H1 (cell line): ENCODE measurements around the gene UIMC1. TPM values are rescaled to one million over a fixed set of nuclear protein-coding genes. Genes with fewer than 3 reads are reported as not detected.

Source experiments
- CTCF ChIA-PET: fragments of 300-600 bp; sonication (Branson Sonifier 250); formaldehyde crosslinking; loops from one replicate; lab custom pipeline; 2021; ENCODE audit not compliant: partially characterized antibody; lab: Charles Lee
- POLR2A ChIA-PET: fragments of 300-600 bp; sonication (Branson Sonifier 250); formaldehyde crosslinking; loops from one replicate; lab custom pipeline; 2021; ENCODE audit warnings: inconsistent platforms; ENCODE audit not compliant: partially characterized antibody; lab: Charles Lee
- DNase-seq, 2 experiments: peaks; one replicate each; pipeline versions ENCODE4 v3.0.0 to v3.0.0-alpha.2; 2010 to 2022; ENCODE audit warnings: low spot score in 2 of 2, low read depth in 1 of 2, mixed read lengths in 1 of 2
- FAIRE-seq: peaks from 2 replicates; lab custom pipeline; 2011; peaks lifted over from hg19 to GRCh38; lab: Jason Lieb, UNC
- H2AFZ ChIP-seq: 2 replicates; pipeline ENCODE4 v1.8.1; 2012; ENCODE audit warnings: low read length, inconsistent platforms
- H2AK5ac ChIP-seq: 2 replicates; pipeline ENCODE4 v1.6.1; 2013; ENCODE audit warnings: low read depth, low read length
- H2BK120ac ChIP-seq: replicated peaks from 2 replicates; pipeline ENCODE3; 2013; ENCODE audit warnings: low read depth, low read length, inconsistent platforms
- H2BK12ac ChIP-seq: 2 replicates; pipeline ENCODE4 v1.6.1; 2013; ENCODE audit warnings: low read depth, low read length
- H2BK15ac ChIP-seq: 2 replicates; pipeline ENCODE4 v1.6.1; 2013; ENCODE audit warnings: low read length
- H2BK20ac ChIP-seq: 2 replicates; pipeline ENCODE4 v1.6.1; 2013; ENCODE audit warnings: low read length
- H2BK5ac ChIP-seq: 2 replicates; pipeline ENCODE4 v1.6.1; 2013; ENCODE audit warnings: low read depth, low read length
- H3K14ac ChIP-seq: 2 replicates; pipeline ENCODE4 v1.6.1; 2013; ENCODE audit warnings: inconsistent platforms; ENCODE audit not compliant: insufficient read length
- H3K18ac ChIP-seq: 2 replicates; pipeline ENCODE4 v1.6.1; 2013; ENCODE audit warnings: low read length; ENCODE audit errors: extremely low read depth
- H3K23ac ChIP-seq: 2 replicates; pipeline ENCODE4 v1.6.1; 2013; ENCODE audit warnings: inconsistent platforms; ENCODE audit not compliant: insufficient read length
- H3K23me2 ChIP-seq: 2 replicates; pipeline ENCODE4 v1.6.1; 2013; ENCODE audit warnings: low read depth, low read length
- H3K27ac ChIP-seq: 2 replicates; pipeline ENCODE4 v1.6.1; 2011; ENCODE audit warnings: low read depth, low read length, inconsistent platforms
- H3K27me3 ChIP-seq, 4 experiments: replicated peaks in 1 of 4; 1 replicate in 1 of 4; 2 replicates in 3 of 4; pipeline versions ENCODE4 v1.6.1 to v1.8.1; 2011 to 2013; ENCODE audit warnings: low read length in 3 of 4, mild to moderate bottlenecking in 3 of 4, inconsistent platforms in 2 of 4, mixed read lengths in 2 of 4, moderate library complexity in 1 of 4; ENCODE audit not compliant: control insufficient read depth in 3 of 4, insufficient read depth in 3 of 4; ENCODE audit errors: extremely low read depth in 1 of 4
- H3K36me3 ChIP-seq, 4 experiments: 2 replicates each; pipeline versions ENCODE4 v1.6.1 to v1.8.1; 2011 to 2013; ENCODE audit warnings: mild to moderate bottlenecking in 4 of 4, low read length in 3 of 4, moderate library complexity in 2 of 4, control low read depth in 1 of 4, inconsistent platforms in 1 of 4; ENCODE audit not compliant: insufficient read depth in 4 of 4, control insufficient read depth in 2 of 4
- H3K4ac ChIP-seq: replicated peaks from 2 replicates; pipeline ENCODE3; 2013; ENCODE audit warnings: low read length, low read depth, mixed read lengths, inconsistent platforms; ENCODE audit not compliant: insufficient read length
- H3K4me1 ChIP-seq, 4 experiments: replicated peaks in 1 of 4; 1 replicate in 1 of 4; 2 replicates in 3 of 4; pipeline versions ENCODE4 v1.6.1 to v1.8.1; 2011 to 2013; ENCODE audit warnings: low read length in 3 of 4, inconsistent platforms in 2 of 4, mixed read lengths in 1 of 4; ENCODE audit not compliant: insufficient read depth in 4 of 4, control insufficient read depth in 3 of 4
- H3K4me2 ChIP-seq, 2 experiments: 2 replicates each; pipeline versions ENCODE4 v1.6.1 to v1.8.1; 2011 to 2013; ENCODE audit warnings: low read depth in 2 of 2, low read length in 2 of 2, control low read depth in 1 of 2, inconsistent platforms in 1 of 2, mild to moderate bottlenecking in 1 of 2; ENCODE audit not compliant: insufficient read depth in 1 of 2
- H3K4me3 ChIP-seq, 4 experiments: fragments of 200-600, 300-600 bp in 1 of 4; sonication (generic), shearing (Covaris generic), sonication (Bioruptor Twin) in 1 of 4; 2 replicates each; pipeline versions ENCODE4 v1.5.1 to v1.8.1; 2011 to 2016; ENCODE audit warnings: low read length in 4 of 4, low read depth in 3 of 4, control low read depth in 2 of 4, inconsistent platforms in 2 of 4, mild to moderate bottlenecking in 2 of 4, mixed read lengths in 1 of 4, moderate library complexity in 1 of 4; ENCODE audit not compliant: insufficient read depth in 2 of 4; ENCODE audit errors: extremely low read depth in 1 of 4
- H3K56ac ChIP-seq: replicated peaks from 2 replicates; pipeline ENCODE3; 2013; ENCODE audit warnings: low read depth, mild to moderate bottlenecking, mixed read lengths, low read length, inconsistent platforms; ENCODE audit not compliant: insufficient read length
- H3K79me1 ChIP-seq: 2 replicates; pipeline ENCODE4 v1.6.1; 2013; ENCODE audit warnings: low read depth, low read length, control low read depth
- H3K79me2 ChIP-seq, 2 experiments: 2 replicates each; pipeline versions ENCODE4 v1.6.1 to v1.8.1; 2012 to 2013; ENCODE audit warnings: low read length in 2 of 2, mild to moderate bottlenecking in 2 of 2, inconsistent platforms in 1 of 2; ENCODE audit not compliant: insufficient read depth in 2 of 2, control insufficient read depth in 1 of 2
- H3K9ac ChIP-seq, 4 experiments: replicated peaks in 1 of 4; 1 replicate in 1 of 4; 2 replicates in 3 of 4; pipeline versions ENCODE4 v1.6.1 to v1.8.1; 2011 to 2013; ENCODE audit warnings: low read depth in 3 of 4, low read length in 3 of 4, control low read depth in 2 of 4, mild to moderate bottlenecking in 2 of 4, moderate library complexity in 2 of 4, inconsistent platforms in 1 of 4; ENCODE audit errors: extremely low read depth in 1 of 4
- H3K9me3 ChIP-seq, 2 experiments: 2 replicates each; pipeline versions ENCODE4 v1.6.1 to v1.8.1; 2012 to 2013; ENCODE audit warnings: mild to moderate bottlenecking in 2 of 2, moderate library complexity in 2 of 2, control low read depth in 1 of 2, inconsistent platforms in 1 of 2, low read depth in 1 of 2, low read length in 1 of 2, mixed read lengths in 1 of 2; ENCODE audit not compliant: insufficient read depth in 2 of 2
- H4K20me1 ChIP-seq, 2 experiments: replicated peaks in 1 of 2; 2 replicates each; pipeline versions ENCODE3 to v1.8.1; 2011 to 2013; ENCODE audit warnings: inconsistent platforms in 2 of 2, low read length in 2 of 2, mild to moderate bottlenecking in 1 of 2; ENCODE audit not compliant: insufficient read depth in 2 of 2, control insufficient read depth in 1 of 2
- H4K5ac ChIP-seq: 2 replicates; pipeline ENCODE4 v1.6.1; 2013; ENCODE audit warnings: low read length, low read depth, mixed read lengths, inconsistent platforms; ENCODE audit not compliant: insufficient read length
- H4K8ac ChIP-seq: 2 replicates; pipeline ENCODE4 v1.8.0; 2013; ENCODE audit warnings: mild to moderate bottlenecking, moderate library complexity, low read length, inconsistent platforms; ENCODE audit not compliant: insufficient read depth; ENCODE audit errors: extremely low read depth
- H4K91ac ChIP-seq: replicated peaks from 2 replicates; pipeline ENCODE3; 2013; ENCODE audit warnings: low read length, mixed read lengths, inconsistent platforms; ENCODE audit not compliant: insufficient read length
- BRCA1 ChIP-seq: IDR thresholded peaks from 2 replicates; pipeline ENCODE4 v1.6.1; 2012; ENCODE audit warnings: low read depth, low read length, improper control_type of control experiment
- EGR1 ChIP-seq: IDR thresholded peaks from 2 replicates; pipeline ENCODE4 v1.6.1; 2011; ENCODE audit warnings: low read depth, low read length, borderline replicate concordance
- GABPA ChIP-seq: IDR thresholded peaks from 2 replicates; pipeline ENCODE4 v1.6.1; 2011; ENCODE audit warnings: mild to moderate bottlenecking, low read length, moderate library complexity, borderline replicate concordance; ENCODE audit not compliant: insufficient read depth
- HDAC2 ChIP-seq, 2 experiments: fragments of 300-600 bp in 1 of 2; sonication (generic) in 1 of 2; IDR thresholded peaks; 2 replicates each; pipeline ENCODE4 v1.6.1; 2011 to 2012; ENCODE audit warnings: low read depth in 2 of 2, low read length in 2 of 2, mild to moderate bottlenecking in 2 of 2, moderate library complexity in 2 of 2, borderline replicate concordance in 1 of 2, inconsistent platforms in 1 of 2
- JUND ChIP-seq: IDR thresholded peaks from 2 replicates; pipeline ENCODE4 v1.6.1; 2011; ENCODE audit warnings: mild to moderate bottlenecking, improper control_type of control experiment, low read length
- KDM1A ChIP-seq: fragments of 200-600, 300-600 bp; sonication (generic); IDR thresholded peaks from 2 replicates; pipeline ENCODE4 v1.7.1; 2016; ENCODE audit warnings: mild to moderate bottlenecking, low read length, borderline replicate concordance
- PHF8 ChIP-seq: fragments of 200-600 bp; sonication (generic); conservative IDR thresholded peaks from 2 replicates; pipeline ENCODE4 v1.7.1; 2012; ENCODE audit warnings: low read depth, mild to moderate bottlenecking, inconsistent platforms, low read length, moderate library complexity
- RAD21 ChIP-seq, 2 experiments: IDR thresholded peaks in 1 of 2; conservative IDR thresholded peaks in 1 of 2; 2 replicates each; pipeline ENCODE4 v1.6.1; 2011; ENCODE audit warnings: low read depth in 2 of 2, low read length in 2 of 2, improper control_type of control experiment in 1 of 2, inconsistent platforms in 1 of 2, mild to moderate bottlenecking in 1 of 2, moderate library complexity in 1 of 2
- WGBS, 2 experiments: shearing (Covaris generic) in 1 of 2; methylation state at CpG; one replicate each; pipeline versions ENCODE4 v1.1.6 to v1.1.7; 2013 to 2015; ENCODE audit warnings: low lambda C conversion rate in 2 of 2, mixed read lengths in 2 of 2, inconsistent platforms in 1 of 2, low coverage in 1 of 2, missing lambda C conversion rate in 1 of 2; ENCODE audit not compliant: insufficient replicate concordance in 2 of 2, insufficient coverage in 1 of 2, insufficient read length in 1 of 2; ENCODE audit errors: extremely low coverage in 1 of 2, missing lambda C conversion rate in 1 of 2; 5-methylcytosine and 5-hydroxymethylcytosine counted together
- polyA plus RNA-seq, 7 experiments: library from polyadenylated mRNA; depleted of rRNA in 3 of 7; stranded (reverse) in 5 of 7; unstranded in 2 of 7; fragments of >200 nt in 5 of 7; fragments of 200-250 nt in 2 of 7; gene quantifications; 1 replicate in 5 of 7; 2 replicates in 1 of 7; 4 replicates in 1 of 7; pipeline versions ENCODE4 v1.2.1 to v1.2.3, GENCODE V29; 2011 to 2013; ENCODE audit warnings: missing spikeins in 2 of 7, mixed read lengths in 2 of 7
- total RNA-seq: library from RNA; stranded (reverse); fragmentation: NEBNext Ultra II Directional; extraction: Animal tissue kit (Norgen Biotek cat#: 25700); gene quantifications from 2 replicates; pipeline ENCODE4 v1.2.1, GENCODE V29; 2021
- TF ChIP-seq, protein P1 (sequence below), 3 experiments: IDR thresholded peaks; 1 replicate in 2 of 3; 2 replicates in 1 of 3; pipeline versions ENCODE4 v1.5.1 to v1.6.1; 2011; ENCODE audit warnings: low read length in 3 of 3, mild to moderate bottlenecking in 3 of 3, inconsistent platforms in 2 of 3, low read depth in 1 of 3, moderate library complexity in 1 of 3; ENCODE audit not compliant: insufficient read depth in 1 of 3; ENCODE audit errors: control extremely low read depth in 1 of 3
- TF ChIP-seq, protein P2 (sequence below): IDR thresholded peaks from 2 replicates; pipeline ENCODE4 v1.6.1; 2012; ENCODE audit warnings: inconsistent platforms

UIMC1 gene
- total and polyA plus RNA-seq, 2 of the 8 experiments (the other 6 are each of a cell fraction or from before 2014, with no cell fraction given): 12.8 to 43.7 TPM

DNA sequence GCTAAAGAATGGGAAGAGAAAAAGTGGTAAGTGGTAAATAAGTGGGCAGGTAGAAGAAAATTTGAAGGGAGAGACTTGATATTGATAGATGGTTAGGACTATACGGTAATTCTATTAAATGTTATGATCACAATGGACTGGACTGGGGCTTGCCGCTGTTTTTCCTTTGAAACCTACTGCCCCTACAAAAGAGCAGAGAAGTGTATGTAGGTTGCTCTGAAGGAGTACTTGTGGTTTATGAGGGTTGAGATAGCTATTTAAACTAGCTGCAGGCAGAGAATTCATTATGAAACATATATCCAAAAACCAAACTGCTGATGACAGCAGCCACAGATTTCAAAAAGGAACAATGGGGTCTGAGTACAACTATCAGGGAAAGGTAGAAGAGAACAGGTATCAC, 90.7 kb downstream of the UIMC1 start:
- H3K14ac ChIP-seq: no peak overlapping the region
- H3K23ac ChIP-seq: no peak overlapping the region
- H2BK12ac ChIP-seq: no peak overlapping the region
- no peak overlapping the region for H3K4ac ChIP-seq
- ChIA-PET CTCF (interaction anchor here (0.7 to 1.4 kb wide), 4 partner anchors 12 to 255 kb away, joined by 3 to 4 read pairs (median 3); no protein-coding TSS in a partner anchor), POLR2A (interaction anchor here (1.1 to 1.7 kb wide), 2 partner anchors 17 to 18 kb away, joined by 3 read pairs; partner anchors contain the start of gene HK3)
- DNase-seq: no peak
- no peaks in the 10 kb centered on the region for H3K79me1 ChIP-seq
- no peaks in the 10 kb centered on the region; the same call in 1 of the 2 replicates for H3K23me2 ChIP-seq
- peaks cover 0 to 3% of the 10 kb centered on the region in 2 experiments for H4K20me1 ChIP-seq
- no peak overlapping the region for H3K4me3 ChIP-seq
- H3K27me3 ChIP-seq: no peaks in the 10 kb centered on the region
- H2AFZ ChIP-seq: no peak overlapping the region
- no peak overlapping the region for H3K56ac ChIP-seq
- no peak overlapping the region for H3K18ac ChIP-seq
- H3K4me1 ChIP-seq: no peaks in the 10 kb centered on the region
- H3K79me2 ChIP-seq: no peaks in the 10 kb centered on the region; a peak in 1 of 4 replicates
- H3K36me3 ChIP-seq: peaks cover 0 to 2% (median 0%) of the 10 kb centered on the region in 4 experiments; a peak in 3 of 8 replicates
- 93% methylated on average over 2 of the region's 2 CpGs; no CpG with 5 or more reads in 1 of the 2 experiments for WGBS, 2 experiments
- FAIRE-seq: no peak
- H2BK15ac ChIP-seq: no peak overlapping the region
- no peak overlapping the region for H2BK120ac ChIP-seq
- H4K8ac ChIP-seq: no peak overlapping the region
- H2BK20ac ChIP-seq: no peak overlapping the region
- no peak overlapping the region for H3K4me2 ChIP-seq
- H4K91ac ChIP-seq: no peak overlapping the region
- H3K9me3 ChIP-seq: no peaks in the 10 kb centered on the region
- H2BK5ac ChIP-seq: no peak overlapping the region
- no peak overlapping the region for H3K27ac ChIP-seq
- no peak overlapping the region for H4K5ac ChIP-seq
- H3K9ac ChIP-seq: no peak overlapping the region
- no peak overlapping the region for H2AK5ac ChIP-seq
- TF ChIP-seq HDAC2 (IDR thresholded peaks at IDR 0.05; ENCODE audit: borderline replicate concordance in 1 of 2, low read depth in 2 of 2, low read length in 2 of 2) (no peak), BRCA1 (no peak), JUND (no peak), EGR1 (no peak), PHF8 (no peak), GABPA (no peak), KDM1A (no peak), RAD21 (IDR thresholded peaks at IDR 0.05 in 1 of 2, conservative IDR thresholded peaks at IDR 0.05 in 1 of 2; ENCODE audit: low read depth in 2 of 2, low read length in 2 of 2) (no peak)
- TF ChIP-seq, protein P1, sequence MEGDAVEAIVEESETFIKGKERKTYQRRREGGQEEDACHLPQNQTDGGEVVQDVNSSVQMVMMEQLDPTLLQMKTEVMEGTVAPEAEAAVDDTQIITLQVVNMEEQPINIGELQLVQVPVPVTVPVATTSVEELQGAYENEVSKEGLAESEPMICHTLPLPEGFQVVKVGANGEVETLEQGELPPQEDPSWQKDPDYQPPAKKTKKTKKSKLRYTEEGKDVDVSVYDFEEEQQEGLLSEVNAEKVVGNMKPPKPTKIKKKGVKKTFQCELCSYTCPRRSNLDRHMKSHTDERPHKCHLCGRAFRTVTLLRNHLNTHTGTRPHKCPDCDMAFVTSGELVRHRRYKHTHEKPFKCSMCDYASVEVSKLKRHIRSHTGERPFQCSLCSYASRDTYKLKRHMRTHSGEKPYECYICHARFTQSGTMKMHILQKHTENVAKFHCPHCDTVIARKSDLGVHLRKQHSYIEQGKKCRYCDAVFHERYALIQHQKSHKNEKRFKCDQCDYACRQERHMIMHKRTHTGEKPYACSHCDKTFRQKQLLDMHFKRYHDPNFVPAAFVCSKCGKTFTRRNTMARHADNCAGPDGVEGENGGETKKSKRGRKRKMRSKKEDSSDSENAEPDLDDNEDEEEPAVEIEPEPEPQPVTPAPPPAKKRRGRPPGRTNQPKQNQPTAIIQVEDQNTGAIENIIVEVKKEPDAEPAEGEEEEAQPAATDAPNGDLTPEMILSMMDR (IDR thresholded peaks at IDR 0.05; ENCODE audit: control extremely low read depth in 1 of 3, insufficient read depth in 1 of 3, low read depth in 1 of 3, low read length in 3 of 3): no peak
- TF ChIP-seq, protein P2, sequence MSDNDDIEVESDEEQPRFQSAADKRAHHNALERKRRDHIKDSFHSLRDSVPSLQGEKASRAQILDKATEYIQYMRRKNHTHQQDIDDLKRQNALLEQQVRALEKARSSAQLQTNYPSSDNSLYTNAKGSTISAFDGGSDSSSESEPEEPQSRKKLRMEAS: no peak
